ENCODE data around the gene BCR. TPM values are rescaled to one million over a fixed set of nuclear protein-coding genes. Genes with fewer than 3 reads are reported as not detected.

BCR gene
- polyA plus RNA-seq, 3 donors, result 49.1 to 63.2 (median 54.3) TPM

DNA sequence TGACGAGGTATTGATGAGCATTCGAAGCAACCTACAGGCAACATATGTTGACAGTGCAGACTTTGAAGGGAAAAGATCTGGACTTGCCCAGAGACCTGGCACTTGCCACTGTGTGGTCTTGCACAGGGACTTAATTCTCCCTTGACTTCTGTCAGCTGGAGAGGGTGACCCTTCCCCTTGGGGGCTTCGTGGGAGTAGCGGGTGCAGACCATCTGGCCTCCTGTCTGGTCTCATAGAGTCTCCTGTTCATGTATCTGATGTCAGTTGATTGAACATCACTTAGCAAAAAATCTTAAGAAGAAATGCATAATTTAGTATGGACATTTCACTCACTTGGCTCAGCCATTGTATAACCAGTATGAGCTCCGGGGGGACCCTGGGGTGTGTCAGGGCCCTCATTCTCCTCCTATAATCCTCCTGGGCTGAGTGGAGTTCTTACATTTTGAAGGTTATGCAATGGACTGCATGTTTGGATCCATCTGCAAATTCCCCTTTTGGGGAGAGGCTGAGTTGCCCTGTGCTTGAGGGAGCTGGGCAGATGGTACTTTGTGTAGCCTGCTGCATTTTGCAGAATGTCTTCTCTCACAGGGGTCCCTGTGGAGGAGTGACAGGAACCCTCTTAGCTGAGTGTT lies 13.0 kb downstream of the BCR start:
- no peak for DNase-seq (ENCODE audit: low read depth in 3 of 3, low spot score in 2 of 3)

DNA sequence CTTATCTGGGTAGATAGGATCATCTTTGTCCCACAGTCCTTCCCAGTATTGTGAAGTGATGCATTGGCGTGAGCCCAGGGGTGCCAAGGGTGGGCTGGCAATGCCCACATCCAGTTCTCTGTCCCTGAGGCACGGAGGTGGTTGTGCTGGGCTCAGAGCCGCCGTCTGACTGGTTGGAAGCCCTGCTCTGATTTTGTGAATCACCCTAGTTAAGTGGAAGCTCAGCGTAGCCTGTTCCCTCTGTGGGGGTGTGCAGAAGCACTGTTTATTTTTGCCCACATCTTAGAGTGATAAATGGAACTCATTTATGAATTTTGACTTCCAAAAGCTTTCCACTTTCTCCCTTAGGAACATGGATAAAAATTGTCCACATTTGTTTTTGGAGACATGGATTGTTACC lies 13.6 kb downstream of the BCR start:
- DNase-seq (ENCODE audit: low read depth in 3 of 3, low spot score in 2 of 3), result no peak

DNA sequence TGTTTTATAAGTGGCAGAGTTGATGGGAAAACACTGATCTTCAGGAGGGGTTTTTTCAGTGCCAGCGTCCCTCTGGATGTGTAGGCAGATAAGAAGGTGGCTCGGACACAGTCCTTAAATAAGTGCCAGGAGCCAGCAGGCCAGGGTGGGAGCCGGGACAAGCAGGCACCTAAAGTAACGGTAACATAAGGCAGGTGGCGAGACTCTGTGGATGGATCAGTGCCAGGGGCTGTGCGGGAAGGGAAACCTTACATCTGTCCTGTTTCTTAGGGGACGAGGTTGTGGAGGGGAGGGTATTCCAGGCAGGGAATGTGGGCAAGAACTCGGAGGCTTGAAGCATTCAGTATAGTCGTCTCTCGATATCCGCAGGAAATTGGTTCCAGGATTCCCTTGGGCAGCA lies 15.9 kb downstream of the BCR start:
- no peak for DNase-seq (ENCODE audit: low read depth in 3 of 3, low spot score in 2 of 3)

DNA sequence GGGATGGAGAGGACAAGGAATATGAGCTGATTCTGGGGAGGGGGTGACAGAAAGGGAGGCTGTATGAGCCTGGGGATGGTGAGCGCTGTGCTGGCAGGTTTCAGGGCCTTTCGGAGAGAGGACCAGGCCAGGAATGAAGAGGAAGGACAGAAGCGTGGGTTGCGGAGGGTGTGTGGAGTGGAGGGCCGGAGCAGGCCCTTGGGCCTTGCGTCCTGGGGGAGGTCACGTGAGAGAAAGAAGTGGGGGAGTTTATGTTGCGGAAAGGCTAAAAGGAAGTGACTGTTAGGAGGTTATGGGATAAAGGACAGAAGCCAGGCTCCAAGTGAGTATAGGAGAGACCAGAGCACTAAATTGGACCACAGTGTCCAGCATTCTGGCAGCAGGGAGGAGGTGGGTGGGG lies 17.5 kb downstream of the BCR start:
- DNase-seq (ENCODE audit: low read depth in 3 of 3, low spot score in 2 of 3), result no peak

DNA sequence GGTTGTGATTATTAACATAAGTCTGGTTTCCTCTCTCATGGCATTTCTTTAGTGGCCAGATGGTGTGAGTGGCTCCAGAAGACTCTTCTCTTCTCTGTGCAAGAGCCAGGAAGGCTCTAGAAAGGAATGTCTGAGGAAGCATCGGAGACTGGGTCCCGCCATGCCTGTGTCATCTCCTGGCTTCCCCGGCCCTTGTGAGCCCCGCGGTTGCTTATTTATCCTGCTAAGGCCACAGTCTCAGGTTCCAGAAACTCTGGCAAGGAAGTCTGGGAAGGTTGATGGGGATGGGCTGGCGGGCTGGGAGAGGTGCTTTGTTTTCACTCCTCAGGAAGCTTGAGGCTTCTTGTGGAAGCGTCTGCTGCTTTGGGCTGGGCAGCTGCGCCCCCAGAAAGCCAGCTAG lies 18.9 kb downstream of the BCR start:
- DNase-seq (ENCODE audit: low read depth in 3 of 3, low spot score in 2 of 3), result no peak

DNA sequence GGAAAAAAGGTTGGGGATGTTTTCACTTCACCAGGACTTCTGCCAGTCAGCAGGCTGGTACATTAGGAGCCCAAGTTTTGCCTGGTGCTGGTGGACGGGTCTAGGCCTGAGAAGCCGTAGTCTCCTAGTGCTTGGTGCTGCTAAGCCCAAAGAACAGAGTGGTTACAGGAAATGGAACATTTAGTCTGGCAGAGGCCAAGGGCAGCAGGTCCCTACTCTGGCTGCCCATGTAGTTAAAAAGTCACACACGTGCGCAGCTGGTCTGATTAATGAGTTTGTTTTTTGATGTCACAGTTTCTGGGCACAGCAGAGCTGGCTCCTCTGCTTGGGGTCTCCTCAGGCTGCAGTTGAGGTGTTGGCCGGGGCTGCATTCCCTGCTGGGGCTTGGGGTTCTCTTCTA lies 20.6 kb downstream of the BCR start:
- DNase-seq (ENCODE audit: low read depth in 3 of 3, low spot score in 2 of 3), result no peak

DNA sequence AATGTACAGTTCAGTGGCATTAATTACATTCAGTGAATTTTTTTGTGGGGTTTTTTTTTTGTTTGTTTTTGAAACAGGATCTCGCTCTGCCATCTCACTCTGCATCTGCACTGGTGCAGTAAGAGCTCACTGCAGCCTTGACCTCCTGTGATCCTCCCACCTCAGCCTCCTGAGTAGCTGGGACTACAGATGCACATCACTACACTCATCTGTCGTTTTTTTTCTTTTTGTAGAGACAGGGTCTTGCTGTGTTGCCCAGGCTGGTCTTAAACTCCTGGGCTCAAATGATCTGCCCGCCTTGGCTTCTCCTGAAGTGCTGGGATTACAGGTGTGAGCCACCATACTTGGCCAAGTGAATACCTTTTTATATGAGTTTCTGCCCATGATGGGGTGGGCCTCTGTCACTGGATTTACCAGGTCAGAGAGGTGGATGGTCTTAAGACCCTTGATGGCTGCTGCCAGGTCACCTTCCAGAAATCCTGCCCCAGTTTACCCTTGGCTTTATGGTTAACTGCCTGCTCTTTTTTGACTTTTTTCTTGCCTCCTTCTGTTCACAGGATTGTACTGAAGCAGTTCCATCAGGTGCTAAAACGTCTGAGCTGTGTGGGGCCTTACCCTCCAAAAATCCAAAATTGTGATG lies 22.6 kb downstream of the BCR start:
- no peak for DNase-seq (ENCODE audit: low read depth in 3 of 3, low spot score in 2 of 3)

DNA sequence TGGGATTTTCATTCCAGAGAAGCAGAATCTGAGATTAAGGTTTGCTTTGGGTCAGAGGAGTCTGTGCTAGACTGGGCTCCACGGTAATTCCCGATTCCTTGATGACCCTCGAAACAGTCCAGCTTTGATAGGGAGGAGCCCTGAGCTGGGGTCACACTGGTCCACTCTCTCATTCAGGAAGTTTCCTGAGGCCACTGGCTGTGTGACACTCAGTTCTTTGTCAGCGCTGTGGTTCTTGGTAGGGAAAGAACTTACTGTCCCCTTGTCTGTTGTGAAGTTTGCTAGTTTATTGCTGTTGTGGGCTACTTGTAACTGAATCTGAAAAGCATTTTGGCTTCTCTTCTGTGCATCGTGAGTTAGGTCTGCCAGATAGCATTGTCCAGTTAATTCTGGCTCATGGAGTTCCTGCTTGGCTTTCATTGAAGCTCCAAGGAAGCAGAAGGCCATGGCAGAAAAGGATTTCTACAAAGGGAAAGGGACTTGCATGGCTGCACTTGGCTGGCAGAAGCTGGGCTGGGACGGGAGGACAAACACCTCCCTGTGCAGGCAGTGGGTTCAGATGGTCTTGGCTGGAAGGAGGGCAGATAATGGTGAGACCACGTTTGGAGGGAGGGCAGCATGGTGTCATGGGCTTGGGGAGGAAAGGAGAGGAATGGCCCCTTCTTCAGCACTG lies 23.3 kb downstream of the BCR start:
- no peak for DNase-seq (ENCODE audit: low read depth in 3 of 3, low spot score in 2 of 3)

DNA sequence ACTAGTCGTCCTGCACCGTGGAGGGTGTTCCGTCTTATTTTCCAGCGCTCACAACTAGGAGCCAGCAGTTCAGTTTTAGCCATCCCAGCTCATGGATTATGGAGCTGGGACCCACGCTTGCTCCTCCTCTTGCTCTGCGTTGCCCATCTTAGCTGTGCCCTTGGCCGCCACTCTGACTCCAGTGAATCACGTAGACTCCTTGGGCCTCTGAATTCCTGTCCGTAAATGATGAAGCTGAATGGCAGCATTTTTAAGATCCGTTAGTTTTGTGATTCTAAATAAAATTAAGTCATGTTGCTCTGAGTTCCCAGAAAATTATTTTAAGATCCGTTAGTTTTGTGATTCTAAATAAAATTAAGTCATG lies 23.8 kb downstream of the BCR start:
- no peak for DNase-seq (ENCODE audit: low read depth in 3 of 3, low spot score in 2 of 3)

DNA sequence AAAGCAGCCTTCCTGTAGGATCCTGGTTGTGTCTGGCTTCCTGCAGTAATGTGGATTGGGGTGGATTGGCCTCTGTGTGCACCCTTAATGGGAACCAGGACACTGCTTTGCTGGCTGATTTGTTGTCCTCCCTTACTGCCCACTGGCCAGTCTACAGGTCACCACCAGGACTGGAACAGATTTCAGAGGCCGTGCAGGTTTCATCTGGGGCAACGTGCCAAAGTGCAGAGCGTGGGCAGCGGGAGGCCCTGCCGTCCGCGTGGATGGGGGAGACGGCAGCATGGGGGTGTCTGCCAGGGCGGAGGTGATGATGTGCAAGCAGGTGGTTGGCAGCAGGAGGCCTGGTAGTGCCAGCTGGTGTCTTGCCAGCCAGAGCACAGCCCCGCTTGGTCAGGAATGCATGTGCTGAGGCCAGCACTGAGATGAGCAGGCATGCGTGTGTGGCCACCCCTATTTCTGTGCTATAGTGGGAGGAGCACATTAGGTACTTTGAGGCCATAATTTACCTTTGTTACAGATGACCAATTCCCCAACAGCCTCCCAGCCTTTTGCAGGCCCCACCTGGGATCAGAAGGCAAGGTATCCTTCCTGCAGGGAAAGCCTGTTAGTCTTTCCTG lies 24.3 kb downstream of the BCR start:
- DNase-seq (ENCODE audit: low read depth in 3 of 3, low spot score in 2 of 3), result no peak

DNA sequence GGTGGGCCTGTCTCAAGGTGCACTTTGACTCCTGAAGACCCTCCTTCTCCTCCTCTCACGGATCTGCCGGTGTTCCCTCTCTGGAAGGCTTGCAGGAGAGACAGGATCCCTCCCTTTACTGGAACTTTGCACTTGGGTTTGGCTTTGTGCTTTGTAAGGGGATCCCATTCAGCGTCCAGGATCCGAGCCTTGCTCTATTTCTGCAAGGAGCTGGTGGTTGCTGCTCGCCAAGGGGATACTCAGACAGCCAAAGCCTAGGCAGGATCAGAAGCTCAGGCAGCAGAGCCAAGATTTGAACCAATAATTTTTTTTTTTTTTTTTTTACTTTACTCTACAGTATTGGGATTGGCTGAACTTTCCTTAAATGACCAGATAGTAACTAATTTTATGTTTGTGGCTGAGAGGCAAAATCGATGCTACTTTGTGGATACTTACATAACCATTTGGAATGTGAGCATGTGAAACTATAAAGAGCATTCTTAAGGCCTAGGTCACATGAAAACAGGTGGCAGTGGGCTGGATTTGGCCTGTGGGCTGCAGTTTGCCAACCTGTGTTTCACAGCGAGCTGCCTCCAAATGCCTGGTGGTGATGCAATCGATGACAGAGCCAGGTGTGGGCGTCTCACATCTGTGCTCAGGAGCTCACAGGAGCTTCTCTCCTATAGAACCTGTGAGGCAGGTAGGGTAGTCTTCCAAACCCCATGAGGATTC lies 25.2 kb downstream of the BCR start:
- DNase-seq (ENCODE audit: low read depth in 3 of 3, low spot score in 2 of 3), result no peak

DNA sequence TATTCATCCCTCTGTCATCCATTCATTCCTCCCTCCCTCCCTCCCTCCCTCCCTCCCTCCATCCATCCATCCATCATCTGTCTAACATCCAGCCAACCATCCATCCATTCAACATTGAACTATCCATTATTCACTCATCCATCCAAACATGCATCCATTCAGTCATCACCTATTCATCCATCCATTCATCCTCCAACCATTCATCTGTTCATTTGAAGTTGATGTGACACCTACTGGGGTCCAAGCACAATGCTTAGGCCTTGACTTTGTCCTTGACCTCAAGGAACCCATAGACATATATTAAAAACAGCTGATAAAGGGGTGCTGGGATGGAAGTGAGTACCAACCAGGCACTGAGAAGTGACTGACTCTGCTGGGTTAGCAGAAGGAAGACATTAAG lies 26.6 kb downstream of the BCR start:
- no peak for DNase-seq (ENCODE audit: low read depth in 3 of 3, low spot score in 2 of 3)

DNA sequence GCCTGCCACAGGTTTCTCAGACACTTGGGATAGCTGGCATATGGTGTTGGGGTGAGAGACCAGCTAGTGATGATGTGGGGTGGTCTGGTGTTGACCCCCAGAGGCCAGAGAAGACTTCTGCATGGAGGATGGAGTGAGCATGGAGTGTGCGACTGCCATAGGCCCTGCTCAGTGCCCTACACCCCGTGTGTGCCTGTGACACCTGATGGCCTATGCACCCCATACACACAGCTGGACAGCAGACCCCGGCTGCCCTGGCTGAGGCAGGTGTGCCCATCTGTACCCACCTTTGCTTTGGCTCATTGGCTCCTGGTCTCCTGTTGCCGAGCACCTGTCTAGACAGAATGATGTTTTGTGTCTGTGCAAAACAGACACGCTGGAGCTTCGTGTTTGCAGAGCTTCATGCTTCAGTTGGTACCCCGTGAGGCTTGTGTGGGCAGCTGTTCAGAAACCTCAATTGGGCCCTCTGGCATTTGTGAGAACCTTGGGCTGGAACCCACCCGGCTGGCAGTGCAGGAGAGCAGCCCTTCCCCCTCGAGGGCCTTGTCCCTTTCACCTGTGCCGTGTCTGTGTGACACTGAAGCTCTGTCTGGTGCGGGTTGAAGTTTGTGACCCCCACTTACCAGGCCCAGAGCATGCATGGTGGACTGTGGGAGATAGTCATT lies 27.6 kb downstream of the BCR start:
- DNase-seq (ENCODE audit: low read depth in 3 of 3, low spot score in 2 of 3), result no peak

DNA sequence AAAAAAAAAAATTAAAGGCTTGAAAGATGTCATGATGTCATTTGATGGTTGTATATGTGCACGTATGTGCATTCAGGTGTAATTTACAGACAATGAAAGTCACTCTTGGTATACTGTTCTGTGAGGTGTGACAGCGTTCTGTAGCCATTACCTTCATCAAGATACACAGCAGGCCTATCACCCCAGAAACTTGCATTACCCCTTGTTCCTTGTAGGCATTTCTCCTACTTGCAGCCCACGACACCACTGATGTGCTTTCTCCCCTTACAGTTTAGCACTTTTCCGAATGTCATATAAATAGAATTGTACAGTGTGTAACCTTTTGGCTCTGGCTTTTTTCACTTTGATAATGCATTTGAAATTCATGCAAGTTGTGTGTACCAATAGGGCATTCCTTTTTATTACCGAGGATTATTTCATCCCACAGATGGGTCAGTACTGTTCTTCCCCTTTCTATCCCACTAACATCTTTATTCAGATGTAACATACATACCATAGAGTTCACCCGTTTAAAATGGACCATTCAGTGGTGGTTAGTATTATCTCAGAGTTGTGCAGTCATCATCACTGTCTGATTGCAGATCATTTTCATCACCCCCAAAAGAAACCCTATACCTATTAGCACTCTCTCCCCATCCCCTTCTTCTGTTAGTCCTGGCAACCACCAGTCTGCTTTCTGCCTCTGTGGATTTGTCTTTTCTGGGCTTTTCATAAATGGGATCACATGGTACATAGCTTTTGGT lies 30.3 kb downstream of the BCR start:
- DNase-seq (ENCODE audit: low read depth in 3 of 3, low spot score in 2 of 3), result no peak

DNA sequence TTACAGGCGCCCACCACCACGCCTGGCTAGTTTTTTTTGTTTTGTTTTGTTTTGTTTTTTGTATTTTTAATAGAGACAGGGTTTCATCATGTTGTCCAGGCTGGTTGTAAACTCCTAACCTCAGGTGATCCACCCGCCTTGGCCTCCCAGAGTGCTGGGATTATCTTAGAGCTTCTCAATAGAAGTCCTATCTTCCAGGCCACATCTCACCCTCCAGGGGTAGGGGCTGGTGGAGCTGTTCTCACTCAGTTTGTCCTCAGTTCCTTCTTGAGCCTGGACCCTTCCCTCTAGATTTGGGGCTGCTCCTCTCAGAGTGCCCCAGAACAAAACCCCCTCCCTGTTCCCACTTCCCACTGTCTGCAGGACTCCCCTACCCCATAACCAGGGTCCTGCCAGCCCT lies 31.3 kb downstream of the BCR start:
- no peak for DNase-seq (ENCODE audit: low read depth in 3 of 3, low spot score in 2 of 3)

DNA sequence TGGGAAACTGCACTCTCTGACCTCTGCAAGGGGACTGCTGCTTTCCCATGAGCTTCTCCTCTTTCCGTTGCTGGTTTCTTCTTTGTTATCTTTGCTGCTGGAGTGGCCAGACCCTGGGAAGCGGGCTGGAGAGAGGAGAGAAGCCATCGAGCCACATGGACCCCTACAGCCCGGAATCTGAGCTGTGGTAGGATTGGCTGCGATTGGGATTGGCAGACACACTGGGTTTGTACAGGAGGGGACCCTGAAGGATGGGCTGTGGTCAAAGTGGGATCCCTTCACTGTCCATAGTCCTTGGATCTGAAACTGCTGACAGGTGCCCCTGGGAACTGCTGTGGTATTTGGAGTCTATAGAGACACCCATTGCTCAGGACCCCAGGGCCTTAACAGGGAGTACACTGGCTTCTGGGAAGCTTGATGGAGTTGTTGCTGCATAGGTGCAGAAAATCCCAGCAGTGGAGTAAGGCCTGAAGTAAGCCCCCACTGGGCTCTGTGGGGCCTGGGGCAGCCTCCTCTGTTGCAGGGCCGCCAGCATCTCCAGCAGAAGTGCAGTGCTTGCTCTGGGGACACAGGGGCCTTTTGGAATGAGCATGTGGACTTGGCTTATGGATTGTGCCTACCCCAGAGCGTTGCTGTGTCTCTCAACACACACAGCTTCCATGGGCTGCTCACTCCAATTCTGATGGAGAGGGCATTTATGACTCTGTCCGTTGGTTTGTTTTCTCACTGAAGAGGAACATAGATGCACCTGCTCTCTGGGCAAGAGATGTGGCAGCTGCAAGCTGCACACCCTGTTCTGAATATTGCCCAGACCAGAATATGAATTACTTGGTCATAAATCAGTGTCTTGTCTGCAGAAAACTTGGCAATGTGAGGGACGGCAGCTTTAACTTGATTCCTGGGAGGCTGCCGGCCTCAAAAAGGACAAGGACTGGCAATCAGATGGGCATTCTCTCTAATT lies 32.0 kb downstream of the BCR start:
- no peak for DNase-seq (ENCODE audit: low read depth in 3 of 3, low spot score in 2 of 3)

DNA sequence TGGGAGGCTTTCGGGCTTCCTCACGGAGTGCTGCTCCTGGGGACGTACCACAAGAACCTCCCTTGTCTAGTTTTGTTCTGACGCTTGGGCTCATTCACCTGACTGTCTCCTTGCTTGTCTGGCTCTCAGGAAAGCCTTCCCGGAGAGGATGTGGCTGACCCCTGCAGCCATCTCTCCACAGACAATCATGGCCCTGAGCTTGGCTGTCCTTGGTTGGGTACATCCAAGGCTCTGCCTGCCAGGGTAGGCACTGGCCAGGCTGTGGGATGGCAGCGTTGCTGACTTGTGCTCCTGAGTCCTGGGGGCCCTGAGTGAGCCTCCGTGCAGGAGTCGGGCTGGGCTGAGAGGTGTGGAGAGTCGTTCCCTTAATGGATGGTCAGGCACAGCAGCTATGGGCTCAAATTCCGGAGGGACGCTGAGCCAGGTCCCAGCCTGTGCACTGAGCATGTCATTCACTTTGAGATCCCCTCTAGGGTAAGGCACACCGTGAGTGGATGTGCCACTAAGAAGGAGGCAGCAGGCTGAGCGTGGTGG lies 32.8 kb downstream of the BCR start:
- DNase-seq (ENCODE audit: low read depth in 3 of 3, low spot score in 2 of 3), result no peak

DNA sequence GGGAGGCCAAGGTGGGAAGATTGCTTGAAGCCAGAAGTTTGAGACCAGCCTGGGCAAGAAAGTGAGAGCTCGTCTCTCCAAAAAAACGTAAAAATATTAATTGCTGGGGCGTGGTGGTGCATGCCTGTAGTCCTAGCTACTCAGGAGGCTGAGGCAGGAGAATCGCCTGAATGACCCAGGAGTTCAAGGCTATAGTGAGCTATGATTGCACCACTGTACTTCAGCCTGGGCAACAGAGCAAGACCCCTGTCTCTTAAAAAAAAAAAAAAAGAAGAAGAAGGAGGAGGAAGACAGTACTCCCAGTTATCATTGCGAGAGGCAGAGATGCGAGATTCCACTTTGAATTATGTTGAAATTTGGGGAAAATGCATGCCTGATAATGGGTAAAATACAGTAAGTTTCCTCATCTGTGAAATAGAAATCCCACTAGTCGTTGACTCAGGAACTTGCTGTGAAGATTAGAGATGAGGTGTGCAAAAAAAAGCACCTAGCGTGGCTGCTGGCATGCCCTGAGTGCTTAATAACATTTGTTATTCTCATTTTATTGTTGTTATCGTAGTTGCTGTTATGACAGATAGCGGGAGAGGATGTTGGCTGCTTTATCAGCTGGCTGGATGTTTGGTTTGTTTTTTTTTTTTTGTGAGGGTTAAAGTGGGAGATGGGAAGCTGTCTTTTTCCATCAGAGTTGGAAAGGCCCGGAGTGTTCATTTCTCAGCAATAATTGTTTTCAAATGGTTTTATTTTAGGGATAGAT lies 33.4 kb downstream of the BCR start:
- no peak for DNase-seq (ENCODE audit: low read depth in 3 of 3, low spot score in 2 of 3)

Data from right renal cortex interstitium (tissue), 3 donors.